CD14-positive monocyte (primary cell): ENCODE measurements around the gene LUZP2. TPM values are rescaled to one million over a fixed set of nuclear protein-coding genes. Genes with fewer than 3 reads are reported as not detected.

Experiments
- DNase-seq, 3 donors: peaks; one replicate each; pipeline ENCODE4 v3.0.0-alpha.2; 2011 to 2022
- H2AFZ ChIP-seq: 2 replicates; pipeline ENCODE4 v1.6.0; 2012; ENCODE audit warnings: mild to moderate bottlenecking, low read depth, low read length, inconsistent platforms; ENCODE audit not compliant: insufficient read depth, poor library complexity, severe bottlenecking
- H3K27ac ChIP-seq, 2 donors: 1 replicate in 1 of 2; 2 replicates in 1 of 2; pipeline ENCODE4 v1.5.1; 2012 to 2013; ENCODE audit warnings: low read length in 2 of 2, control low read depth in 1 of 2, inconsistent platforms in 1 of 2, low read depth in 1 of 2, mild to moderate bottlenecking in 1 of 2
- H3K27me3 ChIP-seq, 2 donors: one replicate each; pipeline versions ENCODE4 v1.6.0 to v1.6.1; 2011 to 2013; ENCODE audit warnings: low read length in 2 of 2; ENCODE audit not compliant: control insufficient read depth in 2 of 2, insufficient read depth in 2 of 2
- H3K36me3 ChIP-seq, 2 donors: replicated peaks in 1 of 2; 1 replicate in 1 of 2; 2 replicates in 1 of 2; pipeline versions ENCODE4 v1.5.1 to v1.6.1; 2012 to 2013; ENCODE audit warnings: low read length in 2 of 2, control low read depth in 1 of 2, inconsistent platforms in 1 of 2, mild to moderate bottlenecking in 1 of 2; ENCODE audit not compliant: insufficient read depth in 2 of 2, control insufficient read depth in 1 of 2
- H3K4me1 ChIP-seq, 2 donors: 1 replicate in 1 of 2; 2 replicates in 1 of 2; pipeline versions ENCODE4 v1.5.1 to v1.6.1; 2012 to 2013; ENCODE audit warnings: low read length in 2 of 2, control low read depth in 1 of 2, inconsistent platforms in 1 of 2, mild to moderate bottlenecking in 1 of 2, moderate library complexity in 1 of 2; ENCODE audit not compliant: insufficient read depth in 2 of 2, control insufficient read depth in 1 of 2
- H3K4me2 ChIP-seq: replicated peaks from 2 replicates; pipeline ENCODE3; 2012; ENCODE audit warnings: low read length, moderate library complexity, mild to moderate bottlenecking; ENCODE audit not compliant: poor library complexity, severe bottlenecking; ENCODE audit errors: extremely low read depth
- H3K4me3 ChIP-seq, 3 experiments: fragments of 200-600 bp in 1 of 3; sonication (generic) in 1 of 3; replicated peaks in 1 of 3; 1 replicate in 2 of 3; 2 replicates in 1 of 3; pipeline ENCODE4 v1.5.1; 2011 to 2013; ENCODE audit warnings: low read length in 3 of 3, mild to moderate bottlenecking in 3 of 3, control low read depth in 2 of 3, low read depth in 2 of 3, inconsistent platforms in 1 of 3, moderate library complexity in 1 of 3
- H3K79me2 ChIP-seq: 2 replicates; pipeline ENCODE4 v1.6.0; 2012; ENCODE audit warnings: mild to moderate bottlenecking, control low read depth, inconsistent platforms, low read length, moderate library complexity; ENCODE audit not compliant: insufficient read depth
- H3K9ac ChIP-seq: 2 replicates; pipeline ENCODE4 v1.6.0; 2017; ENCODE audit warnings: low read length, mild to moderate bottlenecking; ENCODE audit not compliant: insufficient read depth, poor library complexity, severe bottlenecking
- H3K9me3 ChIP-seq, 2 donors: replicated peaks in 1 of 2; 1 replicate in 1 of 2; 2 replicates in 1 of 2; pipeline versions ENCODE4 v1.5.1 to v1.6.1; 2012 to 2013; ENCODE audit warnings: low read length in 2 of 2, control low read depth in 1 of 2; ENCODE audit not compliant: control insufficient read depth in 1 of 2, insufficient read depth in 1 of 2
- H4K20me1 ChIP-seq: 2 replicates; pipeline ENCODE4 v1.6.0; 2012; ENCODE audit warnings: mild to moderate bottlenecking, low read length, control low read depth, moderate library complexity; ENCODE audit not compliant: insufficient read depth
- H3K27ac Mint-ChIP-seq, 7 donors: one replicate each; pipeline ENCODE4 v1.8.0; 2020; ENCODE audit warnings: mild to moderate bottlenecking in 7 of 7, mixed read lengths in 7 of 7, moderate library complexity in 6 of 7, inconsistent platforms in 2 of 7
- H3K27me3 Mint-ChIP-seq, 3 donors: one replicate each; pipeline ENCODE4 v1.8.0; 2021 to 2022; ENCODE audit warnings: low read depth in 3 of 3, mild to moderate bottlenecking in 3 of 3, mixed read lengths in 3 of 3, moderate library complexity in 3 of 3, inconsistent platforms in 1 of 3
- H3K36me3 Mint-ChIP-seq, 2 donors: one replicate each; pipeline ENCODE4 v1.8.0; 2020; ENCODE audit warnings: mixed read lengths in 2 of 2, inconsistent platforms in 1 of 2, mild to moderate bottlenecking in 1 of 2
- H3K4me1 Mint-ChIP-seq: one replicate; pipeline ENCODE4 v1.8.0; 2020; ENCODE audit warnings: mild to moderate bottlenecking, mixed read lengths
- H3K4me3 Mint-ChIP-seq, 2 donors: one replicate each; pipeline ENCODE4 v1.8.0; 2020; ENCODE audit warnings: mild to moderate bottlenecking in 2 of 2, mixed read lengths in 2 of 2, moderate library complexity in 1 of 2
- H3K9me3 Mint-ChIP-seq, 7 donors: one replicate each; pipeline ENCODE4 v1.8.0; 2020 to 2022; ENCODE audit warnings: mixed read lengths in 7 of 7, mild to moderate bottlenecking in 6 of 7, moderate library complexity in 6 of 7, inconsistent platforms in 2 of 7
- WGBS: methylation state at CpG from one replicate; pipeline ENCODE4 v1.1.5; 2013; ENCODE audit warnings: missing lambda C conversion rate; ENCODE audit not compliant: insufficient coverage; 5-methylcytosine and 5-hydroxymethylcytosine counted together
- intact Hi-C, 2 donors: fragments of 100-400 bp; cut with micrococcal nuclease; formaldehyde crosslinking; loops; one replicate each; pipeline versions ENCODE4 v1.15.0 to v1.15.1; 2023
- polyA plus RNA-seq, 3 donors: library from polyadenylated mRNA; depleted of rRNA in 1 of 3; unstranded in 2 of 3; stranded (reverse) in 1 of 3; fragments of 300-500 nt in 2 of 3; fragments of >200 nt in 1 of 3; fragmentation: Illumina TruSeq in 2 of 3; gene quantifications; 1 replicate in 2 of 3; 2 replicates in 1 of 3; pipeline ENCODE4 v1.2.3, GENCODE V29; 2012 to 2021
- TF ChIP-seq, protein P1 (sequence below): fragments of 200-600 bp; IDR thresholded peaks from one replicate; pipeline ENCODE4 v1.8.0; 2022; ENCODE audit warnings: antibody characterized with exemption, mild to moderate bottlenecking

The LUZP2 gene
- polyA plus RNA-seq, 3 donors = not detected

DNA sequence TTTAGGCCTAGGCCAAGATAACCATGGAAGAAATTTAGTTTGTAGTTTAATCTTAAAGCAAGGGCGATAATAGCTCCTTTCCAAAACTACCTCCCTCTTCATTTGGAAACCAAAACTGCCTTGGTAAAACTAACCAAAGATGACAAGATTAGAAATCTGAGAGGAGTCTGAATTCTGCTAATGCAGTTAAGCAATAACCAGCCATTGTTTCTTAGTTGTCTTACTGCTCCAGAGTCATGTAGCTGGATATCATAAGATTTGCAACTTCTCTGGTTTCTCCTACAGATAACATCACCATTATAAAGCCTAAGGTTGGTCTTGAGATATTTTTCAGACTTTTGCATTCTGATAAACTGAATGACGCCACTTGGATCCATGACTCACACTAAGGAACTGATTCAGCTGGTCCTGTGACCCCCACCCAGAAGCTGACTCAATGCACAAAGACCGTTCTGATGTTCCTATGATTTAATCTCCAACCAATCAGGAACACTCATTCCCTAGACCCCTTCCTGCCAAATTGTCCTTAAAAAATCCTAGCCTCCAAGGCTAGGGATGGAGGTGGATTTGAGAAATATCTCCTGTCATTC is 200.8 kb downstream of the LUZP2 start:
- Mint-ChIP-seq H3K9me3 (peaks cover 0 to 9% (median 2%) of the 10 kb centered on the region in 7 donors), H3K36me3 (no peaks in the 10 kb centered on the region), H3K4me3 (no peak overlapping the region), H3K27me3 (peaks cover 0 to 2% (median 0%) of the 10 kb centered on the region in 3 donors), H3K4me1 (no peaks in the 10 kb centered on the region), H3K27ac (no peak overlapping the region)
- H3K9ac ChIP-seq = no peak overlapping the region
- H3K9me3 ChIP-seq = no peaks in the 10 kb centered on the region
- 90% methylated on average over 2 of the region's 3 CpGs for WGBS
- no peaks in the 10 kb centered on the region for H3K79me2 ChIP-seq
- H3K36me3 ChIP-seq = no peaks in the 10 kb centered on the region
- intact Hi-C loops = no loop called here
- H3K4me2 ChIP-seq = no peak overlapping the region
- H2AFZ ChIP-seq = no peak overlapping the region
- TF ChIP-seq, protein P1, sequence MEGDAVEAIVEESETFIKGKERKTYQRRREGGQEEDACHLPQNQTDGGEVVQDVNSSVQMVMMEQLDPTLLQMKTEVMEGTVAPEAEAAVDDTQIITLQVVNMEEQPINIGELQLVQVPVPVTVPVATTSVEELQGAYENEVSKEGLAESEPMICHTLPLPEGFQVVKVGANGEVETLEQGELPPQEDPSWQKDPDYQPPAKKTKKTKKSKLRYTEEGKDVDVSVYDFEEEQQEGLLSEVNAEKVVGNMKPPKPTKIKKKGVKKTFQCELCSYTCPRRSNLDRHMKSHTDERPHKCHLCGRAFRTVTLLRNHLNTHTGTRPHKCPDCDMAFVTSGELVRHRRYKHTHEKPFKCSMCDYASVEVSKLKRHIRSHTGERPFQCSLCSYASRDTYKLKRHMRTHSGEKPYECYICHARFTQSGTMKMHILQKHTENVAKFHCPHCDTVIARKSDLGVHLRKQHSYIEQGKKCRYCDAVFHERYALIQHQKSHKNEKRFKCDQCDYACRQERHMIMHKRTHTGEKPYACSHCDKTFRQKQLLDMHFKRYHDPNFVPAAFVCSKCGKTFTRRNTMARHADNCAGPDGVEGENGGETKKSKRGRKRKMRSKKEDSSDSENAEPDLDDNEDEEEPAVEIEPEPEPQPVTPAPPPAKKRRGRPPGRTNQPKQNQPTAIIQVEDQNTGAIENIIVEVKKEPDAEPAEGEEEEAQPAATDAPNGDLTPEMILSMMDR = no peak
- no peak for DNase-seq
- no peak overlapping the region for H3K4me3 ChIP-seq
- no peaks in the 10 kb centered on the region for H3K4me1 ChIP-seq
- no peaks in the 10 kb centered on the region for H4K20me1 ChIP-seq
- H3K27ac ChIP-seq = no peak overlapping the region
- H3K27me3 ChIP-seq = no peaks in the 10 kb centered on the region

GRCh38 chr11:24704716-24705115 is 207.9 kb downstream of the LUZP2 start:
- Histone ChIP-seq H3K36me3 (no peaks in the 10 kb centered on the region), H3K4me2 (no peak overlapping the region), H3K27me3 (no peaks in the 10 kb centered on the region), H3K9me3 (no peaks in the 10 kb centered on the region), H4K20me1 (no peaks in the 10 kb centered on the region), H3K27ac (no peak overlapping the region), H3K4me3 (no peak overlapping the region), H3K4me1 (no peaks in the 10 kb centered on the region), H3K9ac (no peak overlapping the region), H2AFZ (no peak overlapping the region), H3K79me2 (no peaks in the 10 kb centered on the region)
- intact Hi-C loops = no loop called here
- Mint-ChIP-seq H3K4me1 (no peaks in the 10 kb centered on the region), H3K36me3 (no peaks in the 10 kb centered on the region), H3K27me3 (no peaks in the 10 kb centered on the region), H3K9me3 (peaks cover 0 to 9% (median 0%) of the 10 kb centered on the region in 7 donors), H3K27ac (no peak overlapping the region), H3K4me3 (no peak overlapping the region)
- TF ChIP-seq, protein P1 = no peak
- no peak for DNase-seq
